ENCODE measurements around the gene GLOD5. TPM values are rescaled to one million over a fixed set of nuclear protein-coding genes. Genes with fewer than 3 reads are reported as not detected.

Gene GLOD5
- polyA plus RNA-seq, 3 donors = 1.3 to 1.6 (median 1.4) TPM

GRCh38 chrX:48747415-48748016 lies 14.0 kb upstream of the GLOD5 start:
- DNase-seq (ENCODE audit: extremely low read depth in 1 of 11, low read depth in 9 of 11, low spot score in 4 of 11) = no peak

DNA sequence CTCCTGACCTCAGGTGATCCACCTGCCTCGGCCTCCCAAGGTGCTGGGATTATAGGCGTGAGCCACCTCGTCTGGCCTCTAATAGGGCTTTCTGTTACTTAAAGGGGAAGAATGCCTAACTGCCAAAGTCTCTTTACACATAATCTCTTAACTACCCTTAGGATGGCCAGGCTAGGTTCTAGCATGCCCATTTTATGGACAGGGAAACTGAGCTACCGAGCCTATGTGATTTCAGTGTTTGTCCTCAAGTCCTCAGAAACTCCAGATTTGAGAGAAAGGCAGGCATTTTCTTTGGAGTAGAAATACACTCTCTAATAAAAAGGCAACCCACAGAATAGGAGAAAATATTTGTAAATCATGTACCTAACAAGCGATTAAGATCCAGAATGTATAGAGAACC lies 12.4 kb upstream of the GLOD5 start:
- no peak for DNase-seq (ENCODE audit: extremely low read depth in 1 of 11, low read depth in 9 of 11, low spot score in 4 of 11)

DNA sequence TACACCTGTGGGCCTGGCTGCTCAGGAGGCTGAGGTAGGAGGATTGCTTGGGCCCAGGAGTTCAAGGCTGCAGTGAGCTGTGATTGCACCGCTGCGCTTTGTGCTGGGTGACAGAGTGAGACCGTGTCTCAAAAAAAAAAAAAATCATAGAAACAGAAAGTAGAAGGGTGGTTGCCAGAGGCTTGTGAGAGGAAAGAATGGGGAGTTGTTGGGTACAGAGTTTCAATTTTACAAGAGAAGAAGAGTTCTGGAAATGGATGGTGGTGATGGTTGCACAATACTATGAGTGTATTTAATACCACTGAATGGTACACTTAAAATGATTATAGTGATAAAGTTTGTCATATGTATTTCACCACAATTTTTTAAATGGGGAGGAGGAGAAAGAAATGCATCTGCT lies 10.2 kb upstream of the GLOD5 start:
- DNase-seq (ENCODE audit: extremely low read depth in 1 of 11, low read depth in 9 of 11, low spot score in 4 of 11) = no peak

- DNase-seq (ENCODE audit: extremely low read depth in 1 of 11, low read depth in 9 of 11, low spot score in 4 of 11) = no peak
Measured at GRCh38 chrX:48752498-48752897, 9.0 kb upstream of the GLOD5 start.

- DNase-seq (ENCODE audit: extremely low read depth in 1 of 11, low read depth in 9 of 11, low spot score in 4 of 11) = no peak
Measured at GRCh38 chrX:48753708-48754228, 7.8 kb upstream of the GLOD5 start.

- DNase-seq (ENCODE audit: extremely low read depth in 1 of 11, low read depth in 9 of 11, low spot score in 4 of 11) = no peak
Measured at GRCh38 chrX:48754238-48754637, 7.3 kb upstream of the GLOD5 start.

DNA sequence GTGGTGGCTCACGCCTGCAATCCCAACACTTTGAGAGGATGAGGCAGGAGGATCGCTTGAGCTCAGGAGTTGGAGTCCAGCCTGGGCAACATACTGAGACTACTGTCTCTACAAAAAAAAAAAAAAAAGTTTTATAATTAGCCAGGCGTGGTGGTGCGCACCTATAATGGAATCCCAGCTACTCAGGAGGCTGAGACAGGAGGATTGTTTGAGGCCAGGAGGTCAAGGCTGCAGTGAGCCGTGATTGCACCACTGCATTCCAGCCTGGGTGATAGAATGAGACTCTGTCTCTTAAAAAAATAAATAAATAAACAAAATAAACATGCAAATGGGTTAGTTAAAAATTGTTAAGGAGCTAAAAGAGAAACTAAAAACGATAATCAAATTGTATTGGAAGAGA lies 7.7 kb downstream of the GLOD5 start:
- DNase-seq (ENCODE audit: extremely low read depth in 1 of 11, low read depth in 9 of 11, low spot score in 4 of 11) = no peak

GRCh38 chrX:48770296-48770695 lies 8.7 kb downstream of the GLOD5 start:
- DNase-seq (ENCODE audit: extremely low read depth in 1 of 11, low read depth in 9 of 11, low spot score in 4 of 11) = no peak

- no peak for DNase-seq (ENCODE audit: extremely low read depth in 1 of 11, low read depth in 9 of 11, low spot score in 4 of 11)
Measured at GRCh38 chrX:48772602-48773001, 11.1 kb downstream of the GLOD5 start.

DNA sequence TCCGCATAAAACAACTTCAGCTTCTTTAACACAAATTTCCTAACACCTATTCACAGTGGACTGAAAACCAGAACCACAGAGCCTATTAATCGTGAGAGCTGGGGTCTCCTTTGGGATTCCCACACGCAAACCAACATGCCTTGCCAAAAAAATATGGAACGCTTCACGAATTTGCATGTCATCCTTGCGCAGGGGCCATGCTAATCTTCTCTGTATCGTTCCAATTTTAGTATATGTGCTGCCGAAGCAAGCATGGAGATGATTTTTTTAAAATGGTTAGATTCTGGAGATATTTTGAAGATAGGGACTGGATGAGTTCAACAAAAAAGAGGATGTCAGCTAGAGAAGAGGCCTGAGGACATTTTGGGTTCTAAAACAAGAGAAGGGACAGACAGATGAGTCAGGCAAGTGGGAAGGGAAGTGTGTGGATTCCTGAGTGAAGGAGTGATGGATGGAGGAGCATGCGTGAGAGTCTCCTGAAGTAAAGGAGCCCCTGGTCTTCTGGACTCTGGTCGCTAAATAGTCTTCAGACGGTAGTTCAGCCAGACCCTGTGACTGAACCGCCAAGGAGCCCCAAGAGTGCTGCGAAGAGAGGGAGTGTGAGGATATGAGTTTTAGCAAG lies 15.4 kb downstream of the GLOD5 start:
- no peak for DNase-seq (ENCODE audit: extremely low read depth in 1 of 11, low read depth in 9 of 11, low spot score in 4 of 11)

DNA sequence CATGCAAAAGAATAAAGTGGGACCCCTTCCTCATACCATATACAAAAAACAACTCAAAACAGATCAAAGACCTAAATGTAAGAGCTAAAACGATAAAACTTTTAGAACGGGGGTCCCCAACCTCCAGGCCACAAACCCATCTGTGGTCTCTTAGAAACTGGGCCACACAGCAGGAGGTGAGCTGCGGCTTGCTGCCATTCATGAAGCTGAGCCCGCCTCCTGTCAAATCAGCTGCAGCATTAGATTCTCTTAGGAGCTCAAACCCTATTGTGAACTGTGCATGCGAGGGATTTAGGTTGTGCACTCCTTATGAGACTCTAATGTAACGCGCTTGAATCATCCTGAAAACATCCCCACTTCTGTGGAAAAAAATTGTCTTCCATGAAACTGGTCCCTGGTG lies 17.9 kb downstream of the GLOD5 start:
- no peak for DNase-seq (ENCODE audit: extremely low read depth in 1 of 11, low read depth in 9 of 11, low spot score in 4 of 11)

DNA sequence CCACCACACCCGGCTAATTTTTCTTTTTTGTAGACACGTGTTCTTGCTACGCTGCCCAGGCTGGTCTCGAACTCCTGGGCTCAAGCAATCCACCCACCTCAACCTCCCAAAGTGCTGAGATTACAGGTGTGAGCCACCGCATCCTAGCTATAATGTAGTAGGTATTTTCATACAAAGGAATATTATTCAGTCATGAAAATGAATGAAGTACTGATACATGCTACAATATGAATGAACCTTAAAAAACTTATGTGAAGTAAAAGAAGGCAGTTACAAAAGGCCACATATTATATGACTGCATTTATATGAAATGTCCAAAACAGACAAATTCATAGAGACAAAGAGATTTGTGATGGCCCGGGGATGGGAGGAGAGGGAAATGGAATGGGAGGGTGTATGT lies 20.2 kb downstream of the GLOD5 start:
- DNase-seq (ENCODE audit: extremely low read depth in 1 of 11, low read depth in 9 of 11, low spot score in 4 of 11) = no peak

DNA sequence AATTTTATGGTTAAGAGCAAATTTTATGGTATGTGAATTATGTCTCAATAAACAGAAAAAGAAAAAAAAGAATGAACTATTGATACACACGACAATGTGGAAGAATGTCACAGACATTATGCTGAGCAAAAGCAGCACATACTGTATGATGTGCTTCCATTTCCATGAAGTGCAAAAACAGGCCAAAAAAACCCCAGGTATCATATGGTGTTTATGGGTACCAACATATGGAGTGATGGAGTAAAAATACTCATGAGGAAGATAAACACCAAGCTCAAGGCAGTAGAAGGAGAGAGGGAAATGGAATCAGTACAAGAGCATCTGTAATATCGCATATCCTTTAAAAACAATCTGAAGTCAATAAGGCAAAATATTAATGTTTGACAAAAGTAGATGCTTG lies 20.7 kb downstream of the GLOD5 start:
- DNase-seq (ENCODE audit: extremely low read depth in 1 of 11, low read depth in 9 of 11, low spot score in 4 of 11) = no peak

GRCh38 chrX:48782795-48783194 lies 21.2 kb downstream of the GLOD5 start:
- DNase-seq (ENCODE audit: extremely low read depth in 1 of 11, low read depth in 9 of 11, low spot score in 4 of 11) = no peak

GRCh38 chrX:48784726-48785125 lies 23.2 kb downstream of the GLOD5 start:
- DNase-seq (ENCODE audit: extremely low read depth in 1 of 11, low read depth in 9 of 11, low spot score in 4 of 11) = no peak

DNA sequence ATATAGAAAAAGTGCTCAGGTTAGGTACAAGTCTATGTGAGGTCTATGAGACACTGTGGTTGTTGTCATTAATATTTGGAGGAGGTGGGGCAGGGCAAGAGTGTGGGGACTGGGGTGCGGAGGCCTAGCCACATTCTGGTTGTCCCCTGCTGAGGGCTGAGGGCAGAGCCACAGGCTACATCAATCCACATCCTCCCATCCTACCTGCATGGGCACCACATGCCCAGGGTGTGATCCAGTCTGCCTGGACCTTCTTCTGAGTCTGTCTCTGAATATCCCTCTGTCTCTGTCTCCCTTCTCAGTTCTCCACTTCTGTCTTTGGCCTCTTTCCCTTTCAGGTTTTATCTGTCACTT lies 23.6 kb downstream of the GLOD5 start:
- no peak for DNase-seq (ENCODE audit: extremely low read depth in 1 of 11, low read depth in 9 of 11, low spot score in 4 of 11)

DNA sequence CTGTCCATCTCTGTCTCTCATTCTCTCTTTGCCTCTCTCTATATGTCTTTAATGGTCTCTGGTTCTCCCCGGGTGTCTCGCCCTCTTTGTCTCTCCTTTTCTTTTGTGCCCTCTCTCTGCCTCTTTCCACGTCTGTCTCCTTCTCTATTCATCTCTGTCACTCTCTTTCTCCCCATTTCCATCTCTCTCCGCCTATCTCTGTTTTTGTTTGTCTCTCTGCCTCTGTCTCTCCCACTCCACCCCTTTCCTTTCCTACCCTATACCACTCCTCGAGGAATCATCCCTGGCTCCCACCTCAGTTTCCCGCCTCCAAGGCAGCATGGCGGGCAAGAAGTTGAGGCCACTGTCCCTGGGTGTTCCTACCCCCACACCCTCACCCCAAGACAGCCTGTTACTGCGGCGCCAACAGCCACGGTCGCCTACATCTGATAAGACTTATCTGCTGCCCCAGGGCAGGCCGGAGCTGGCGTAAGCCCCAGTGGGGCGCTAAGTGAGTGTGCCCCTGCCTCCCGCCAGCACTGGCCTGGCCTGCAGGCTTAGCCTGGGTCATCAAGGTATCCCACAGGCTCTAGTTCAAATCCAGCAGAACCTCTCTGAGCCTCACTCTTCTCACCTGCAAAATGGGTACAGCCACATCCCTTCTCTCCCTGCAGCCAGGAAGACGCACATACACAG lies 24.1 kb downstream of the GLOD5 start:
- DNase-seq (ENCODE audit: extremely low read depth in 1 of 11, low read depth in 9 of 11, low spot score in 4 of 11) = no peak

GRCh38 chrX:48786341-48786800 lies 24.8 kb downstream of the GLOD5 start, which contains the start of gene GATA1:
Gene GATA1, plus strand, starts transcription at chrX:48786590. Its CDS starts 4,520 bp downstream, at chrX:48791110.
- no peak for DNase-seq (ENCODE audit: extremely low read depth in 1 of 11, low read depth in 9 of 11, low spot score in 4 of 11)

GRCh38 chrX:48786825-48787504 lies 25.4 kb downstream of the GLOD5 start:
- no peak for DNase-seq (ENCODE audit: extremely low read depth in 1 of 11, low read depth in 9 of 11, low spot score in 4 of 11)
